Right hindlimb (tissue), 1 donor: ENCODE measurements around the gene CHCHD5.

Experiments
- DNase-seq: peaks from one replicate; pipeline ENCODE4 v3.0.0-alpha.2; 2018

Gene CHCHD5

DNA sequence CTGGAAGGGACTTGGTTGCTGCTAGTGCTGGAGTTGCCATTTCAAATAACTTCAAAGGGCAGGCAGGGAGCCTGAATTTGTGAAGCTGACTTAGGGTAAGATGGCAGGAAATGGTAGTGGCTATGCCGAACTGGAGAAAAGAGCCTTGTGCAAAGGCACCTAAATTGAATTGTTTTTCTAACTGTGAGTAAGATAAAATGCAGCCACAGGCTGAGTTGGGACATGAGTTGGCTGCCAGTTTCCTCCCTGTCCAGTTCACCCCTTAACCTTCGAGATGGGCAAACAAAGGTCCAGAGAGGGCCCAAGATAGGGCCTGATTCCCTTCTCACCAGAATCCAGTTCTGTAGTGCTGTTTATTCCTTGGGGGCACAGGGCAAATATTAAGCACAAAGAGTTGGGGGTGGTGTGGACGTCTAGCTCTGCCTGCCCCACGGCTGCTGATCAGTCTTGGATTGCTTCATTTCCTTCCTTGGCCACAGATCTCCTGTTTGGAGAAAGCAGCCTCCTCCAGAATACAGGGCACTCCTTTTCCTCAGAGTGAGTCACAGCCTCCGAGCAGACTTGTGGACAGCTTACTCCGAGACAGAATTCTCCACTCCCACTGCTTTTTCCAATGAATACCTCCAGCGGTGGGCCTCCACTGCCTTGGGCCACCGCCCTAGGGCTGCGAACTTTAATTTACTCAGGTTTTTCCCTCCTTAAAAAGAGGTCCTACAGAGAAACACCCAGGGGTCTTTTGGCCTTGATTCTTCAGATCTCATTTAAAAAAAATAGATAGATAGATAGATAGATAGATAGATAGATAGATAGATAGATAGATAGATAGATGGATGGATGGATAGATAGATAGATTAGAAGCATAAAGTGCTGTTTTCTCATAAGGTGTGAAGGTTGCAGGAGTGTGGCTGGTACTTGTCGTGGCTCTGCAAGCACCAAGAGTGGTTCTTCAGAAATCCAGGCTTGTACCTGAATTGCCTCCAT is 42.9 kb downstream of the CHCHD5 start:
- peak; percentile 71 for DNase-seq

DNA sequence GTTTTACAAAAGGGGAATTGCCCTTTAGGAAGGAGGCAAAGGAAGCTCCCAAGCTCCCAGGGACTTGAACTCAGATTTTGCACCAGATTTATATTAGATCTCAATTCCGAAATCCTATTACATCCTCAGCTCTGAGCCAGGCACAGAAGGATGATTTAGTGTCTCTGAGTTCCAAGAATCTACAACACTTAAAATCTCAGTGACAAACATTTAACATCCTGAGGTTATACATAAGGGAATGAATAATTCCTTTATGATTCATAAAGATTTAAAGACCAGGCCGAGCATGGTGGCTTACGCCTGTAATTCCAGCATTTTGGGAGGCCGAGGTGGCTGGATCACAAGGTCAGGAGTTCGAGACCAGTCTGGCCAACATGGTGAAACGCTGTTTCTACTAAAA is 44.8 kb downstream of the CHCHD5 start:
- no peak for DNase-seq

DNA sequence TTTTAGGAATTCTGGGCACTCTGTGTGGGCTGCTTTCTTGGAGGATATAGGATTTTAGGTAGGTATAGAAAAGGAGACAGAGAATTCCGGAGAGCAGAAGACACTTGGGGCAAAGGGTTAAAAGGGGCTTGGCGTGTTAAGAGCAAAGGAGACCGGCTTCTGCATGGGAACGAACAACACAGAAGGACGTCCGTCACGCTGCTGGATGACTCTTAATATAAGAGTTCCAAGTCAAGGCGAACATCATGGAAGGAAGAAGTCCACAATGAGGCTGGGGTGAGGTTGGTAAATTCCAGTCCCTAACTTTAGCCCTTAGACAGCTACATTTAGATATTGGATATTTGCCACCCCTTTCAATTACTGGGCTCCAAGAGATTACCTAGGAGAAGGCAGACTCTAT is 45.4 kb downstream of the CHCHD5 start:
- DNase-seq: no peak

DNA sequence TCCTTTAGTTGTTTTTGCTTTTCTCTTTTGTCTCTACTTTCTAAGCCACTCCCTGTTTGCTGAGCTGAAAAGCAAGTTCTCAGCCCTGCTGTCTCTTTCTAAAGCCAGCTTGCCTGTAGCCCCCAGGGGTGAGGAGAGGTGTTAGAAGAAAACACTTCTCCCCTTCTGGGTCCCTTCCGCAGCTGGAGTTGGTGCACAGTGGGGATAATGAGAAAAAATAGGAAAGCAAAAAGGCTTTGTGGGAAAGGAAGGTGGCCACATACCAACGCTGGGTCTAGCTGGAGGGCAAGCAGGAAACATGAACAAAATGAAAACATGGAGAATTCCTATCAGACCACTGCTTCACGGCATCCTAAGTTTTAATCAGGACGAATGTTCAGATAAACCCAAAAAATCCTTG is 45.9 kb downstream of the CHCHD5 start:
- no peak for DNase-seq

DNA sequence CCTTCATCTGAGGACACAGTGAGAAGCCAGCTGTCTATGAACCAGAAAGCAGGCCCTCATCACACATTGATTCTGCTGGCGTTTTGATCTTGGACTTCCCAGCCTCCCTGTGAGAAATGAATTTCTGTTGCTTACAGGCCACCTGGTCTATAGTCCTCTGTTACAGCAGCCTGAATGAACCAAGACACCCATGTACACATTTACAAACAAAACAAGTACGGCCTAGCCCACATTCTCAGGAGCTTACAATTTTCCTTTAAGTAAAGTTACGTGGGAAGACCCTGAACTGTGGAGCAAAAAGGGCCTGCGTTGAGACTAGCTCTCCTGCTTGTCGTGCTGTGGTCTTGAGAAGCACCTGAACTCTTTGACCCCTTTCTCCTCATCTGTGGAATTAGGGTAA is 49.3 kb downstream of the CHCHD5 start:
- DNase-seq: no peak

DNA sequence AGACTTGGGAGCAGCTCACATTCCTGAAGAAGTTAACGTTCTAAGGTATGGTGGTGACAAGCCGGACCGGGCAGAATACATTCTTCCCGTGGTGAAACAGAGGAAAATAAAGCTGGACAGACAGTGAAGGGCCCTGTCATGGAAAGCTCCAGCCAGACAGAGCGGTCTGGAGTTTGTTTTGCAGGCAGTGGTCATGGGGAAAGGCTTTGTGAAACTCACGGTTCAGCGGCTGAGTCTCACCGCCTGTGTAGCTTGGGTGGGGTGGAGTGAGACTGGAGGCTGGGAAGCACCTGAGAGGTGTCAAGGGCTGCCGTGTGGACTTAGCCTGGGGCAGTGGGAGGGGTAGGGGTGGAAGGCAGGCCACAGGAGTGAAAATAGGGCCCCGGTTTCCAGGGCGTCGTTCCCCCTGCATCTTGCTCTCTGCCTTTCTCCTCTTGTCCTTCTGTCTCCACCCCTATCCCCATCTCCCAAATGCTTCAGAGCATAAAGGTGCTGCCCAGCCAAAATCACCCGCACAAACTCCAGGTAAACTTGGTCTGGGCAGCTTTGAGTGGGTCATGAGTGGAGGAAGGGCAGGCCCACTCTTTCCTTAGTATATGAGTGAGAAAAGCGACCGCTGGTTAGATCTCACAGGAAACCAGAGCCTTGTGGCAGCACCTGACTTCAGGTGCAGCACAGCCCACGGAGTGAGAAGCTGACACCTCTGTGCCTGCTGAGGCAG is 49.9 kb downstream of the CHCHD5 start:
- DNase-seq: no peak

DNA sequence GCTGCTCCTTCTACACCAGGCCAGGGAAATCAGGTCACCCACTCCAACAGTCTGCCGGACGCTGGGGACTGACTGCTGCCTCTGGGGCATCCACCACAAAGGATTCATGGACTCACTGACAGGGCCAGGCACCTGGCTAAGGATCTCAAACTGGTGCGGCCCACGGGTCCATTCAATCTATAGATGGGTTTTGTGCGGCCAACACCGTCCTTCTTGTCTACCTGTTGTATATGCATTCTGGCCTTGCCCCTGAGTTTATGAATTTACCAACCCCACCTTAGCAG is 50.4 kb downstream of the CHCHD5 start:
- no peak for DNase-seq

DNA sequence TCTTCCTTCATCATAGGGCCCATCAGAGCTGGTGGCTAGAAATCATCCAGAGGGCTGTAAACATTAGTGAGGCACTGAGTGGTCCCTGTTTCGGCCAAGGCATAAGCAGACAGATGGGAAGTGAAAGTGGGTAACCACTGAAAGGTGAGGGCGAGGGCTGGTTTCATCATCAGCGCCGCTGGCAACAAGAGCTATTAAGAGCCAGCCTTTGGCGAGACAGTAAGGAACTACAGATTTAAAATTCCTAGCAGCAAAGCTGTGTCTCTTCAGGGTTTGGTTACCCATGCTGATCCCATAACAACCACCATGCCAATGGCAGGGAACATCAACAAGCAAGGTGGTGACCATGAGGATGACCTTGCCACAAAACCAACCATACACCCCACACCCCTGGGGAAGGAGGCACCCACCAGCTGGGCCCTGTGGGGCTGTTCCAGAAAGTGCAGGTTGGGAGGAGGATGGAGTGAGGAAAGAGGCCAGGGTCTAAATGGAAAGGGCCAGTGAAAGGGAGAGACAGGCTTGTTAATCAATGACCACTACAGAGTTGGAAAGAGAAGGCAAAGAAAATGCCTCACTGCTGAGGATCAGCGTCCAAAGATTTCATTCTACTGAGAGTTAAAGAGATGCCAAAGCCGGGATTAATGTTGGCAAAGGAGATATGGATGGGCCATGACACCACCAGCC is 52.3 kb downstream of the CHCHD5 start:
- no peak for DNase-seq

DNA sequence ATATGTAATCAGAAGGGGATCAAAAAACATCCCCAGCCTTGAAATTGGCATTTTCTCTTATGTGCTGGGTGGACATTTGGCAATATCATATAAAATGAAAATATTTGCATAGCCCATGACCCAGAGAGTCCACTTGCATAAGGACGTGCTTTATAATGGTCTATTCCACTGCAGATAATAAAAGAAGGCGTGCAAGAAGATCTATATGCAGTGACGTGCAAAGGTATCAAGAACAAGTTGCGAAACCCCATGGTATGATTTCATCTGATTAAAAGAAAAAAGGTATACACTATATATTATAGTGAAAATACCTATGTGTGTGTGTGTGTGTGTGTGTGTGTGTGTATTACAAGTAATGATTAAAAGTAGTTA is 52.9 kb downstream of the CHCHD5 start:
- DNase-seq: no peak
